ENCODE measurements around the gene REEP2. TPM values are rescaled to one million over a fixed set of nuclear protein-coding genes. Genes with fewer than 3 reads are reported as not detected.
"Not testable (repeated sequence)": the region's sequence is repeated elsewhere in the genome, so short reads cannot be mapped to it uniquely, and the experiment has no call there.

REEP2 gene
- polyA plus RNA-seq, 2 of the 4 experiments (the other 2 are of a cell fraction) = 4.6 to 5.1 TPM

- ATAC-seq, FAIRE-seq, H3K9me3 ChIP-seq, H3K27ac ChIP-seq, H3K4me1 ChIP-seq, H3K4me3 ChIP-seq, H3K4me2 ChIP-seq, POLR2A ChIA-PET: not testable (repeated sequence)
- TF ChIP-seq CTCF (IDR thresholded peaks at IDR 0.05) (peak; percentile 41), RAD21 (conservative IDR thresholded peaks at IDR 0.05 in 1 of 2, IDR thresholded peaks at IDR 0.05 in 1 of 2) (peak; percentile 29 to 54; a peak in 2 of 5 replicates), SMC3 (IDR thresholded peaks at IDR 0.05) (peak; percentile 43; the same call in 1 of the 3 replicates)
- WGBS (ENCODE audit: missing lambda C conversion rate) = 57% methylated on average over 14 of the region's 14 CpGs
- peak in 1 of 2 experiments; percentile 64 for DNase-seq (ENCODE audit: low read depth in 1 of 2, low spot score in 1 of 2)
- CTCF ChIA-PET = interaction anchor here (0.6 to 3.4 kb wide), 17 partner anchors 10 to 329 kb away, joined by 3 to 20 read pairs (median 4); partner anchors contain the start of genes BRD8 and KIF20A
Observed at GRCh38 chr5:138410996-138411640, 27.7 kb upstream of the REEP2 start.

DNA sequence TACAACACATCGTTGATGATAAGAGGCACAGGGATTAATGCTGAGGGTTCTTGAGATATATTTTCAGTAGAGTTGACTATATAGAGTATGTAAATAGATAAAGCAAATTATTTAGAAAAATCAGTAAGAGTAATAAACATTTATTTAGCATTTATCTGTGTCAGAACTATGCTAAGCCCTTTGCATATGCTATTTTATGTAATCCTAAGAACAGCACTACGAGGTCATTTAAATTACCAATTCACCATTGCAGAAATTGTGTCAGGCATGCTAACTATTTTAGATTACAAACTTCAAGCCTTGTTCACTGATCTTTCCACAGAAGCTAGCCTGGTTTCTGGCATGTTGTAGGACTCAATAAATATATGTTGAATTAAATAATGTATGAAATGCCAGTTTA is 20.4 kb upstream of the REEP2 start:
- POLR2A ChIA-PET = no interaction called here
- 85% methylated on average over 2 of the region's 2 CpGs for WGBS (ENCODE audit: missing lambda C conversion rate)
- Histone ChIP-seq H3K4me2 (no peak overlapping the region), H3K4me1 (no peaks in the 10 kb centered on the region), H3K27ac (no peak overlapping the region), H3K4me3 (no peak overlapping the region), H3K9me3 (no peaks in the 10 kb centered on the region)
- CTCF ChIA-PET = interaction anchor here (1.0 to 1.2 kb wide), 2 partner anchors 43 to 86 kb away, joined by 3 read pairs; no protein-coding TSS in a partner anchor
- no peak for ATAC-seq
- DNase-seq (ENCODE audit: low read depth in 1 of 2, low spot score in 1 of 2) = no peak
- TF ChIP-seq SREBF2 (IDR thresholded peaks at IDR 0.05) (no peak), FOSL2 (IDR thresholded peaks at IDR 0.05) (no peak), FOSL2 (CRISPR knock-in tag; IDR thresholded peaks at IDR 0.05) (no peak), SMC3 (IDR thresholded peaks at IDR 0.05) (no peak), HES2 (IDR thresholded peaks at IDR 0.05) (no peak)
- no peak for FAIRE-seq

DNA sequence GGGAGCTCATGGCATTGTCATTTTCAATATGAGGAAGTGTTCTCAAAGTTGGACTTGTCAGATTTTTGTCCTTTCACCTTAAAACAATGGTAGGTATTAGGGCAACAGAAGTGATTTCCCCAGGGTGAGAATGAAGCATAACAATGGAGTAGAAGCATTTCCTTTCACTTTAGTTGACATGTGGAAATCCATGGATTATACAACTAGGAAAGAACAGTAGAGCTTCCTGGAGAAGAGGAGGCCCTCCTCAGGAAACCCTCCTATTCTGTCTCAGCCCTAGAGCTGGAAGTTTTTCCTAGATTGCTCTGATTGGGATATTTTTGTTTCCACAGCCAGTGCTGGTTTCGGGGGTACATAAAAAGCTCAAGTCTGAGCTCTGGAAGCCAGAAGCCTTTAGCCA is 13.8 kb upstream of the REEP2 start:
- H3K4me2 ChIP-seq = no peak overlapping the region
- no peaks in the 10 kb centered on the region for H3K9me3 ChIP-seq
- FAIRE-seq (no peak), ATAC-seq (no peak), DNase-seq (ENCODE audit: low read depth in 1 of 2, low spot score in 1 of 2) (no peak)
- no peak overlapping the region for H3K27ac ChIP-seq
- ChIA-PET CTCF (interaction anchor here (1.0 to 3.9 kb wide), 5 partner anchors 9 to 73 kb away, joined by 3 to 22 read pairs (median 5); partner anchors contain the start of gene KDM3B), POLR2A (no interaction called here)
- H3K4me3 ChIP-seq = no peak overlapping the region
- 90% methylated on average over 1 of the region's 1 CpG for WGBS (ENCODE audit: missing lambda C conversion rate)
- TF ChIP-seq HDAC2 (IDR thresholded peaks at IDR 0.05) = no peak
- no peak for TF ChIP-seq HEYL (CRISPR knock-in tag; IDR thresholded peaks at IDR 0.05)
- no peak for TF ChIP-seq NFE2L2 (conservative IDR thresholded peaks at IDR 0.05; ENCODE audit: low read length)
- H3K4me1 ChIP-seq = no peaks in the 10 kb centered on the region

DNA sequence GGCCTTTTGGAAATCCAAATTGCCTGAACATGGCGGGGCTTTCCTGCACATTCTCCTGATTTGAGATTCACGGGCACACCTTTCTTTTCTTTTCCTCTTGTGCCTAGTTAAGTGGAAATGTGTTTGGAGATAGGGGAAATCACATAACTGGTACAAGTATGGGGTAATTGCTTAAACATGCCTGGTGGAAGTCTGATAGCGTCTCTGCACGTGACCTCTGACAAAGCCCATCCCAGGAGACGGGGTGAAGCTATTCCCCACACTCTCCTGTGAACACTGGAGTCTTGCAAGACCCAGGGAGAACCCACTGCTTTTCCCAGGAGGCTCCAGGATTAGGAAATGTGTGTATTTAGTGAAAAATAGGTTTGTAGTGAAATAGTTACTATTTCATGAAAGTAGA is 2.9 kb upstream of the REEP2 start:
- Histone ChIP-seq H3K4me2 (no peak overlapping the region), H3K9me3 (no peaks in the 10 kb centered on the region), H3K27ac (no peak overlapping the region), H3K4me3 (no peak overlapping the region), H3K4me1 (peaks cover 8% of the 10 kb centered on the region; the same call in 2 of the 3 replicates)
- WGBS (ENCODE audit: missing lambda C conversion rate) = 93% methylated on average over 5 of the region's 5 CpGs
- DNase-seq (ENCODE audit: low read depth in 1 of 2, low spot score in 1 of 2) (no peak), FAIRE-seq (no peak), ATAC-seq (no peak)
- TF ChIP-seq ZC3H11A (IDR thresholded peaks at IDR 0.05) (no peak), E2F6 (IDR thresholded peaks at IDR 0.05; ENCODE audit: borderline replicate concordance, low read depth) (no peak), EHF (CRISPR knock-in tag; IDR thresholded peaks at IDR 0.05) (no peak), MAZ (IDR thresholded peaks at IDR 0.05; ENCODE audit: borderline replicate concordance, low read depth, low read length) (no peak), MAX (IDR thresholded peaks at IDR 0.05) (no peak), TP53 (CRISPR knock-in tag; IDR thresholded peaks at IDR 0.05) (no peak), HMGXB4 (CRISPR knock-in tag; IDR thresholded peaks at IDR 0.05; ENCODE audit: borderline replicate concordance) (no peak), SMC3 (IDR thresholded peaks at IDR 0.05) (no peak), RFX5 (IDR thresholded peaks at IDR 0.05) (no peak), RARB (CRISPR knock-in tag; IDR thresholded peaks at IDR 0.05) (no peak), KDM5A (IDR thresholded peaks at IDR 0.05) (no peak), PHF8 (IDR thresholded peaks at IDR 0.05; ENCODE audit: borderline replicate concordance, low read depth) (no peak), CHD4 (IDR thresholded peaks at IDR 0.05; ENCODE audit: borderline replicate concordance) (no peak), NR3C1 (IDR thresholded peaks at IDR 0.05) (no peak), TFCP2L1 (CRISPR knock-in tag; IDR thresholded peaks at IDR 0.05) (no peak), BCL3 (IDR thresholded peaks at IDR 0.05) (no peak), HOXA7 (CRISPR knock-in tag; IDR thresholded peaks at IDR 0.05) (no peak)
- ChIA-PET POLR2A (no interaction called here), CTCF (interaction anchor here (2.7 kb wide), 1 partner anchor 12 kb away, joined by 18 read pairs; no protein-coding TSS in a partner anchor)
